Activated naive CD4-positive, alpha-beta T cell (primary cell): ENCODE measurements around the gene C16orf87.
"Not testable (repeated sequence)": the region's sequence is repeated elsewhere in the genome, so short reads cannot be mapped to it uniquely, and the experiment has no call there.

Experiments
- DNase-seq, 4 experiments: peaks; one replicate each; lab custom pipeline; 2025; lab: John Stamatoyannopoulos, UW

Gene C16orf87

GRCh38 chr16:46830902-46831647 is at the start of gene C16orf87:
TSS of gene C16orf87 (minus strand) at chr16:46831180. CDS start at chr16:46831149, 31 bp downstream.
- DNase-seq = peak; percentile 77 to 94 (median 86)

- DNase-seq = no peak
These were observed 44.3 kb upstream of the C16orf87 start for GRCh38 chr16:46875243-46875642.

GRCh38 chr16:46873201-46873600 is 42.2 kb upstream of the C16orf87 start:
- DNase-seq = no peak

- DNase-seq = no peak
These were observed 40.6 kb upstream of the C16orf87 start for GRCh38 chr16:46871597-46871996.

GRCh38 chr16:46868891-46869290 is 37.9 kb upstream of the C16orf87 start:
- not testable (repeated sequence) for DNase-seq

GRCh38 chr16:46867486-46867885 is 36.5 kb upstream of the C16orf87 start:
- DNase-seq = not testable (repeated sequence)

- DNase-seq = no peak
These were observed 35.3 kb upstream of the C16orf87 start for GRCh38 chr16:46866286-46866685.

- no peak for DNase-seq
These were observed 31.8 kb upstream of the C16orf87 start for GRCh38 chr16:46862555-46863447.

GRCh38 chr16:46859719-46860152 is 28.8 kb upstream of the C16orf87 start:
- DNase-seq = no peak

- DNase-seq = no peak
These were observed 27.2 kb upstream of the C16orf87 start for GRCh38 chr16:46858151-46858550.

- no peak for DNase-seq
These were observed 26.5 kb upstream of the C16orf87 start for GRCh38 chr16:46857368-46857945.

GRCh38 chr16:46855389-46855788 is 24.4 kb upstream of the C16orf87 start:
- DNase-seq = no peak

- no peak for DNase-seq
These were observed 23.9 kb upstream of the C16orf87 start for GRCh38 chr16:46854846-46855245.

GRCh38 chr16:46853713-46854443 is 22.9 kb upstream of the C16orf87 start:
- DNase-seq = peak in 3 of 4 experiments; percentile 22 to 34 (median 33)

- DNase-seq = no peak
These were observed 21.1 kb upstream of the C16orf87 start for GRCh38 chr16:46852130-46852529.

GRCh38 chr16:46850619-46851555 is 19.9 kb upstream of the C16orf87 start:
- DNase-seq = no peak

GRCh38 chr16:46848768-46849764 is 18.1 kb upstream of the C16orf87 start:
- DNase-seq = no peak

GRCh38 chr16:46845952-46846351 is 15.0 kb upstream of the C16orf87 start:
- no peak for DNase-seq

GRCh38 chr16:46844771-46845170 is 13.8 kb upstream of the C16orf87 start:
- DNase-seq = no peak
